ENCODE data around the gene MTX1. TPM values are rescaled to one million over a fixed set of nuclear protein-coding genes. Genes with fewer than 3 reads are reported as not detected.

MTX1 gene
- total RNA-seq, 4 donors from 2014 or later = 14.4 to 26.9 (median 24.6) TPM

DNA sequence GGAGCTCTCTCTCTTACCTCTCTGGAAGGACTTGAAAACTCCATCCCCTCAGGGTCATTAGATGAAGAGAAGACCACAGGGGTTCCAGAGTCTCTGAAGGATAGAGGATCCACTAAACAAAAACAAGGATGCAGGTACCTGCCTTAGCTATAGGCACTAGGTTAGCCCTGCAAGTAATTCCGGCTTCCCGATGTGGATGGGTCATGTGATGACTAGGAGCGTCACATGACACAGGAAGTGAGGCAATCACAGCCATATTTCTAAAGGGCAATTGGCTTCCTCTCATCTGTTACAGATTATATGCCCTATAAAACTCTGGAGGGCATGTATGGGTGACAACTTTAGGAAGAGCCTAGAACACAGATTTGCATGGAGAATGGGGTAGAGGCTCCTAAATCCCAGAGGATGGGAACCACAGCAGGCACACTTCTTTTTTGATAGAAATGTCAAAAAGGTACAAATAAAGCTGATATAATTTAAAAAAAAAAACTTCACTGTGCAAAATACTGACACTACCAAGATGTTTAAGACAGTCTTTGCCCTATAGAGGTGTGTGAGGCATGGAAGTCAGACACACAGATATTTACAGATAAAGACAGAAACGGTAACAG, 32.7 kb downstream of the MTX1 start:
- Histone ChIP-seq H3K27me3 (no peaks in the 10 kb centered on the region), H3K9me3 (no peaks in the 10 kb centered on the region), H3K4me1 (peaks cover 25 to 26% of the 10 kb centered on the region in 2 donors), H3K36me3 (peaks cover 0 to 12% of the 10 kb centered on the region in 2 donors), H3K27ac (peak overlapping the region in 3 of 4 donors; percentile 4 to 27 (median 14)), H3K4me3 (peak overlapping the region; percentile 43 to 56 (median 47))
- in situ Hi-C loops (cut with MboI; ENCODE audit: low sequenced_read_pairs in 4 of 4) (no loop called here), intact Hi-C loops (cut with DNase I; ENCODE audit: low total_unique reads) (loop anchor here (1.0 to 5.0 kb wide), 2 partner anchors 22 to 34 kb away; partner anchors contain the start of genes MTX1 and THBS3)
- DNase-seq (peak; percentile 46 to 70), ATAC-seq (peak; percentile 43 to 44)
- no peak for TF ChIP-seq POLR2A (IDR thresholded peaks at IDR 0.05)
- TF ChIP-seq, protein P1, sequence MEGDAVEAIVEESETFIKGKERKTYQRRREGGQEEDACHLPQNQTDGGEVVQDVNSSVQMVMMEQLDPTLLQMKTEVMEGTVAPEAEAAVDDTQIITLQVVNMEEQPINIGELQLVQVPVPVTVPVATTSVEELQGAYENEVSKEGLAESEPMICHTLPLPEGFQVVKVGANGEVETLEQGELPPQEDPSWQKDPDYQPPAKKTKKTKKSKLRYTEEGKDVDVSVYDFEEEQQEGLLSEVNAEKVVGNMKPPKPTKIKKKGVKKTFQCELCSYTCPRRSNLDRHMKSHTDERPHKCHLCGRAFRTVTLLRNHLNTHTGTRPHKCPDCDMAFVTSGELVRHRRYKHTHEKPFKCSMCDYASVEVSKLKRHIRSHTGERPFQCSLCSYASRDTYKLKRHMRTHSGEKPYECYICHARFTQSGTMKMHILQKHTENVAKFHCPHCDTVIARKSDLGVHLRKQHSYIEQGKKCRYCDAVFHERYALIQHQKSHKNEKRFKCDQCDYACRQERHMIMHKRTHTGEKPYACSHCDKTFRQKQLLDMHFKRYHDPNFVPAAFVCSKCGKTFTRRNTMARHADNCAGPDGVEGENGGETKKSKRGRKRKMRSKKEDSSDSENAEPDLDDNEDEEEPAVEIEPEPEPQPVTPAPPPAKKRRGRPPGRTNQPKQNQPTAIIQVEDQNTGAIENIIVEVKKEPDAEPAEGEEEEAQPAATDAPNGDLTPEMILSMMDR (IDR thresholded peaks at IDR 0.05 in 4 of 5, conservative IDR thresholded peaks at IDR 0.05 in 1 of 5) = no peak

GRCh38 chr1:155241841-155242264, 33.4 kb downstream of the MTX1 start:
- intact Hi-C loops (cut with DNase I; ENCODE audit: low total_unique reads) = loop anchor here (1.0 to 5.0 kb wide), 3 partner anchors 15 to 35 kb away; partner anchors contain the start of genes MTX1 and THBS3
- no peak for TF ChIP-seq POLR2A (IDR thresholded peaks at IDR 0.05)
- TF ChIP-seq, protein P1 (IDR thresholded peaks at IDR 0.05 in 4 of 5, conservative IDR thresholded peaks at IDR 0.05 in 1 of 5) = no peak
- in situ Hi-C loops (cut with MboI; ENCODE audit: low sequenced_read_pairs in 4 of 4) = no loop called here
- no peak overlapping the region for H3K27ac ChIP-seq
- no peaks in the 10 kb centered on the region for H3K9me3 ChIP-seq
- peaks cover 0 to 10% of the 10 kb centered on the region in 2 donors for H3K36me3 ChIP-seq
- ATAC-seq = no peak
- H3K4me1 ChIP-seq = peaks cover 25 to 26% of the 10 kb centered on the region in 2 donors
- no peak for DNase-seq
- H3K27me3 ChIP-seq = no peaks in the 10 kb centered on the region
- no peak overlapping the region for H3K4me3 ChIP-seq

- in situ Hi-C loops (cut with MboI; ENCODE audit: low sequenced_read_pairs in 4 of 4) = no loop called here
- Histone ChIP-seq H3K4me3 (peak overlapping the region in 1 of 4 donors; percentile 74), H3K36me3 (peaks cover 0 to 11% of the 10 kb centered on the region in 2 donors), H3K27ac (peak overlapping the region; percentile 80 to 94 (median 90)), H3K4me1 (peaks cover 25 to 26% of the 10 kb centered on the region in 2 donors), H3K27me3 (no peaks in the 10 kb centered on the region), H3K9me3 (no peaks in the 10 kb centered on the region)
- DNase-seq (no peak), ATAC-seq (no peak)
- TF ChIP-seq, protein P1 (IDR thresholded peaks at IDR 0.05 in 4 of 5, conservative IDR thresholded peaks at IDR 0.05 in 1 of 5) = no peak
- no peak for TF ChIP-seq POLR2A (IDR thresholded peaks at IDR 0.05)
- intact Hi-C loops (cut with DNase I; ENCODE audit: low total_unique reads) = loop anchor here (2.0 to 5.0 kb wide), 2 partner anchors 16 to 36 kb away; partner anchors contain the start of genes MTX1 and THBS3
These were observed 34.4 kb downstream of the MTX1 start for GRCh38 chr1:155242805-155243358.

GRCh38 chr1:155244368-155245162, 36.1 kb downstream of the MTX1 start:
- in situ Hi-C loops (cut with MboI; ENCODE audit: low sequenced_read_pairs in 4 of 4) = loop anchor here in 1 of 4 donors (5.0 kb wide), 1 partner anchor 38 kb away; no protein-coding TSS in a partner anchor
- H3K36me3 ChIP-seq = peaks cover 0 to 22% of the 10 kb centered on the region in 2 donors
- H3K4me1 ChIP-seq = peaks cover 25 to 26% of the 10 kb centered on the region in 2 donors
- H3K9me3 ChIP-seq = no peaks in the 10 kb centered on the region
- ATAC-seq (peak; percentile 96 to 97), DNase-seq (peak; percentile 97 to 98)
- H3K4me3 ChIP-seq = peak overlapping the region; percentile 56 to 79 (median 70)
- peak overlapping the region; percentile 80 to 94 (median 90) for H3K27ac ChIP-seq
- TF ChIP-seq, protein P1 (IDR thresholded peaks at IDR 0.05 in 4 of 5, conservative IDR thresholded peaks at IDR 0.05 in 1 of 5) = peak; percentile 23 to 99 (median 77)
- peak; percentile 84 to 90 for TF ChIP-seq POLR2A (IDR thresholded peaks at IDR 0.05)
- intact Hi-C loops (cut with DNase I; ENCODE audit: low total_unique reads) = loop anchor here (2.0 to 5.0 kb wide), 2 partner anchors 37 to 64 kb away; partner anchors contain the start of genes FDPS, MTX1 and THBS3
- H3K27me3 ChIP-seq = no peaks in the 10 kb centered on the region

All from gastrocnemius medialis (tissue), 4 donors.